Measurements from ENCODE around the gene DYRK3. TPM values are rescaled to one million over a fixed set of nuclear protein-coding genes. Genes with fewer than 3 reads are reported as not detected.

The DYRK3 gene
- total RNA-seq, 4 donors from 2014 or later: 14.5 to 21.2 (median 15.9) TPM

DNA sequence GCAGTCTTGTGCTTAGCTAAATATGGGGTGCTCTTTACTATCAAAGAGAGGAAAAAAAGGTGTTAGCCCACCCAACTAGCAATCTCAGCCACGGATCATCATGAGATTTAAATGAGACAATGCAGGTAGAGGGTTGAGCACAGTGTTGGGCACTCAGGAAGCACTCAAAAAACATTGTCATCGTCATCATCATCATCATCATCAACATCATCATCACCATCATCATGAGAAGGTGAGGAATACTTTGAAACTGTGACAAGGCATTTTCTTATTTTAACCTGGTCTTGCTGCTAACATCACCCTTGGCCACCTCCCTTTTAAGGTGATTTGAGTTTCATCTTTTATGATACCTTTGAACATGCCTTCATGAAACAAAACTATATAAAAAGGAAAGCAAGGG, 46.0 kb downstream of the DYRK3 start:
- Histone ChIP-seq H3K27ac (no peak overlapping the region), H3K27me3 (no peaks in the 10 kb centered on the region), H3K4me1 (peaks cover 5% of the 10 kb centered on the region in 2 donors), H3K36me3 (no peaks in the 10 kb centered on the region), H3K9me3 (no peaks in the 10 kb centered on the region), H3K4me3 (replicated peaks in 1 of 3) (no peak overlapping the region)
- TF ChIP-seq, protein P1, sequence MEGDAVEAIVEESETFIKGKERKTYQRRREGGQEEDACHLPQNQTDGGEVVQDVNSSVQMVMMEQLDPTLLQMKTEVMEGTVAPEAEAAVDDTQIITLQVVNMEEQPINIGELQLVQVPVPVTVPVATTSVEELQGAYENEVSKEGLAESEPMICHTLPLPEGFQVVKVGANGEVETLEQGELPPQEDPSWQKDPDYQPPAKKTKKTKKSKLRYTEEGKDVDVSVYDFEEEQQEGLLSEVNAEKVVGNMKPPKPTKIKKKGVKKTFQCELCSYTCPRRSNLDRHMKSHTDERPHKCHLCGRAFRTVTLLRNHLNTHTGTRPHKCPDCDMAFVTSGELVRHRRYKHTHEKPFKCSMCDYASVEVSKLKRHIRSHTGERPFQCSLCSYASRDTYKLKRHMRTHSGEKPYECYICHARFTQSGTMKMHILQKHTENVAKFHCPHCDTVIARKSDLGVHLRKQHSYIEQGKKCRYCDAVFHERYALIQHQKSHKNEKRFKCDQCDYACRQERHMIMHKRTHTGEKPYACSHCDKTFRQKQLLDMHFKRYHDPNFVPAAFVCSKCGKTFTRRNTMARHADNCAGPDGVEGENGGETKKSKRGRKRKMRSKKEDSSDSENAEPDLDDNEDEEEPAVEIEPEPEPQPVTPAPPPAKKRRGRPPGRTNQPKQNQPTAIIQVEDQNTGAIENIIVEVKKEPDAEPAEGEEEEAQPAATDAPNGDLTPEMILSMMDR (IDR thresholded peaks at IDR 0.05): no peak
- no peak for TF ChIP-seq POLR2A (IDR thresholded peaks at IDR 0.05)
- intact Hi-C loops (cut with DNase I): no loop called here
- DNase-seq: no peak
- 71 to 79% methylated on average over 2 of the region's 2 CpGs for WGBS, 2 donors

DNA sequence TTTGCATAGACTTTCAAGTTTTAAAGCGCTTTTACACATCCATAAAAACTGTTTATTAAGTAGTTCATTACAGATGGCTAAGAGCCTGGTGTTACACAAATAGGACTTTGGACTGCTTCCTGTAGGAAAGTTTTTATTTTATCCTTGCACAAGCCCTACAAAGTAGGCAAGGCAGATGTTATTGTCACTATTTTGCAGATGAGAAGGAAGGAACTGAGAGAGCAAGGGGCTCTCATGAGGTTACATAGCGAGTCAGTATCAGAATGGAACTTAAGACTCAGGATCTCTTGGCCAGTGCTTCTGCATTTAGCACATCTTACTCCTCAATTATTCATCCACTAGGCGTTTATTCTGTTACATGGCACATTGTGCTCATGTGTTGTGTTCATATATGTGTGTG, 46.8 kb downstream of the DYRK3 start:
- WGBS, 2 donors: 84 to 87% methylated on average over 3 of the region's 3 CpGs
- TF ChIP-seq POLR2A (IDR thresholded peaks at IDR 0.05): no peak
- TF ChIP-seq, protein P1 (IDR thresholded peaks at IDR 0.05): no peak
- Histone ChIP-seq H3K27me3 (no peaks in the 10 kb centered on the region), H3K9me3 (no peaks in the 10 kb centered on the region), H3K27ac (no peak overlapping the region), H3K4me3 (replicated peaks in 1 of 3) (no peak overlapping the region), H3K4me1 (peaks cover 12% of the 10 kb centered on the region in 2 donors), H3K36me3 (no peaks in the 10 kb centered on the region)
- intact Hi-C loops (cut with DNase I): no loop called here
- no peak for DNase-seq

DNA sequence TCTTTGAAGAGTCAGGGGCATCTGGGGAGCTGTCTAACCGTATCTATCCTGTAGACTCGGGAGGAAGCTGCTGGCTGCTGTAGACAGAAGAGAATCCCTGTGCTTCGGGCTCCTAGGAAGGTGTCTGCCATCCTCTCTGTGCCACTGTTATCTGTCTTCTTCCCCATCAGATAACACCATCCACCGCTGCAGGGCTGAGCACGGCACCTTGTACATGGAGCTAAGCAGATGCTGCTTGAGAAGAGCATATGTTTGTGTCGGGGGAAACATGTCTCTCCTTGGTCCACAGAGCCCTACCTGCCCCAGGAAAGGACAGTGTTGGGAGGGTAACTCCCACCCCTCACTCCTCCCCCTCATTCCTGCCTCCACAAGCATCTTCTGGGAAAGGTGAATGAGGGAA, 48.0 kb downstream of the DYRK3 start:
- H3K4me1 ChIP-seq: peaks cover 20 to 24% of the 10 kb centered on the region in 2 donors
- no peak for DNase-seq
- H3K27ac ChIP-seq: no peak overlapping the region
- no peaks in the 10 kb centered on the region for H3K27me3 ChIP-seq
- H3K4me3 ChIP-seq (replicated peaks in 1 of 3): no peak overlapping the region
- no peaks in the 10 kb centered on the region for H3K9me3 ChIP-seq
- TF ChIP-seq, protein P1 (IDR thresholded peaks at IDR 0.05): no peak
- TF ChIP-seq POLR2A (IDR thresholded peaks at IDR 0.05): no peak
- H3K36me3 ChIP-seq: no peaks in the 10 kb centered on the region
- intact Hi-C loops (cut with DNase I): no loop called here
- 85 to 91% methylated on average over 6 of the region's 6 CpGs for WGBS, 2 donors

DNA sequence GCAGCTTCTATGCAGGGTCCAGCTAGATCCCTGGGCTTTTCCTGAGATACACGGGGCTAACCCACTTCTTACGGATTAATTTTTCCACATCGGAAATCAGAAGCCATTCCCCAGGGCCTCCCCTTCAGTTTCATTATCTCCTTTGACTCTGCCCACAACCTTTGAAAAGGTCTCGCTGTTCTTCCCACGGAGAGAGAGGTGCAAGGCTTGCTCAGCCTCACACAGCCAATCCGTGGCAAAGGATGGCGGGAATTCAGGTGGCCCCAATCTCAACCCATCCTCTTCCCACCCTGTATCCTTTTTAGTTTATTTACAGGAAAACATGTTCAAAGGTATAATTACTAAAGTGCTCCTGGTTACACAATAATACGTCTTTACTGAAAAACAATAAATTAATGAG, 48.7 kb downstream of the DYRK3 start:
- TF ChIP-seq, protein P1 (IDR thresholded peaks at IDR 0.05): no peak
- TF ChIP-seq POLR2A (IDR thresholded peaks at IDR 0.05): no peak
- H3K4me3 ChIP-seq (replicated peaks in 1 of 3): no peak overlapping the region
- H3K27ac ChIP-seq: no peak overlapping the region
- H3K36me3 ChIP-seq: no peaks in the 10 kb centered on the region
- no peak for DNase-seq
- no peaks in the 10 kb centered on the region for H3K9me3 ChIP-seq
- H3K27me3 ChIP-seq: no peaks in the 10 kb centered on the region
- 61 to 63% methylated on average over 8 of the region's 8 CpGs for WGBS, 2 donors
- peaks cover 20 to 31% of the 10 kb centered on the region in 2 donors for H3K4me1 ChIP-seq
- intact Hi-C loops (cut with DNase I): no loop called here

DNA sequence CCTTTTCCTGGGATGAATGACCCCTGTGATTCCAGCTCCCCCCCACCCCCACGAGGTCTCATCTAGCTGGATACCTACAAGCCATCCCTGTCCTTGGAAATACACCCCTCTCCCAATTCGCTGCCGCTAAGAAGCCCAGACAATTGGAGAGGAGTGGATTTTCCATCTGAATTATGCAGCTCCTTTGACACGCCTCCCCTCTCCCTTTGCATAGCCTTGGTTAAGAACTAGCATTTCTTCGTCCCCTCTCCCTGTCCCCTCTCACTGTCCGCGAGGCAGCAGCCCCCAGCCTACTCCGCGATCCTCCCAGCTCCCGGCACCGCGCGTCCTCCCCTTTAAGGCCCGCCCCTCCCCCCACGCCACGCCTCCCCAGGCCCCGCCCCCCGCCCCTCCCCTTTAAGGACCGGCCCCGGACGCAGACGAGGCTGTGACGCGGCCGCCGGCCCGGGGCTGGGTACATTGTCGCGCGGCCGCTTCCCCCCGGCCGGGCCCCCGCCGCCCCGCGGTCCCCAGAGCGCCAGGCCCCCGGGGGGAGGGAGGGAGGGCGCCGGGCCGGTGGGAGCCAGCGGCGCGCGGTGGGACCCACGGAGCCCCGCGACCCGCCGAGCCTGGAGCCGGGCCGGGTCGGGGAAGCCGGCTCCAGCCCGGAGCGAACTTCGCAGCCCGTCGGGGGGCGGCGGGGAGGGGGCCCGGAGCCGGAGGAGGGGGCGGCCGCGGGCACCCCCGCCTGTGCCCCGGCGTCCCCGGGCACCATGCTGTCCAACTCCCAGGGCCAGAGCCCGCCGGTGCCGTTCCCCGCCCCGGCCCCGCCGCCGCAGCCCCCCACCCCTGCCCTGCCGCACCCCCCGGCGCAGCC, 49.4 kb downstream of the DYRK3 start, which contains the start of gene MAPKAPK2:
Gene MAPKAPK2 (plus strand): TSS at position 428 of the 856 bp plus-strand sequence. CDS start 325 bp downstream, at position 753.
- no peaks in the 10 kb centered on the region for H3K36me3 ChIP-seq
- 1 to 8% methylated on average over 14 to 18 of the region's 82 CpGs for WGBS, 2 donors
- H3K4me1 ChIP-seq: peaks cover 25 to 37% of the 10 kb centered on the region in 2 donors
- DNase-seq: peak; percentile 75
- TF ChIP-seq POLR2A (IDR thresholded peaks at IDR 0.05): peak in 1 of 2 donors; percentile 51
- TF ChIP-seq, protein P1 (IDR thresholded peaks at IDR 0.05): no peak
- peak within 1 kb of the TSS; percentile 89 to 97 (median 89) for H3K27ac ChIP-seq
- peak within 1 kb of the TSS; percentile 31 to 70 (median 58) for H3K4me3 ChIP-seq (replicated peaks in 1 of 3)
- no peaks in the 10 kb centered on the region for H3K27me3 ChIP-seq
- no peaks in the 10 kb centered on the region for H3K9me3 ChIP-seq
- intact Hi-C loops (cut with DNase I): no loop called here

Measured in thyroid gland (tissue), 4 donors.